ENCODE measurements around the gene NAALADL2.
"Not testable (repeated sequence)": the region's sequence is repeated elsewhere in the genome, so short reads cannot be mapped to it uniquely, and the experiment has no call there.

Gene NAALADL2

GRCh38 chr3:175453361-175453760 is 594.2 kb downstream of the NAALADL2 start:
- no peak for DNase-seq

GRCh38 chr3:175456466-175456865 is 597.3 kb downstream of the NAALADL2 start:
- DNase-seq, result no peak

- DNase-seq, result no peak
Measured at GRCh38 chr3:175457301-175457700, 598.2 kb downstream of the NAALADL2 start.

DNA sequence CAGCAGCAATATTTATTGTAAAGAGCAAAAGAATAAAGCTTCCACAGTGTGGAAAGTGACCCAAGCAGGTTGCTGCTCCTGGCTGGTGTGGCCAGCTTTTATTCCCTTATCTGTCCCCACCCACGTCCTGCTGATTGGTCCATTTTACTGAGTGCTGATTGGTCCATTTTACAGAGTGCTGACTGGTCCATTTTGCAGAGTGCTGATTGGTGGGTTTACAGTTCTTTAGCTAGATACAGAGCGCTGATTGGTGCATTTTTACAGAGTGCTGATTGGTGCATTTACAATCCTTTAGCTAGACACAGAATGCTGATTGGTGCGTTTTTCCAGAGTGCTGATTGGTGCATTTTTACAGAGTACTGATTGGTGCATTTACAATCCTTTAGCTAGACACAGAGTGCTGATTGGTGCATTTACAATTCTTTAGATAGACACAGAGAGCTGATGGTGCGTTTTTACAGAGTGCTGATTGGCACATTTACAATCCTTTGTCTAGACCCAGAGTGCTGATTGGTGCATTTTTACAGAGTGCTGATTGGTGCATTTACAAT is 601.8 kb downstream of the NAALADL2 start:
- not testable (repeated sequence) for DNase-seq

GRCh38 chr3:175464362-175464761 is 605.2 kb downstream of the NAALADL2 start:
- DNase-seq, result no peak

- no peak for DNase-seq
Measured at GRCh38 chr3:175469124-175469523, 610.0 kb downstream of the NAALADL2 start.

GRCh38 chr3:175475765-175476164 is 616.6 kb downstream of the NAALADL2 start:
- DNase-seq, result no peak

DNA sequence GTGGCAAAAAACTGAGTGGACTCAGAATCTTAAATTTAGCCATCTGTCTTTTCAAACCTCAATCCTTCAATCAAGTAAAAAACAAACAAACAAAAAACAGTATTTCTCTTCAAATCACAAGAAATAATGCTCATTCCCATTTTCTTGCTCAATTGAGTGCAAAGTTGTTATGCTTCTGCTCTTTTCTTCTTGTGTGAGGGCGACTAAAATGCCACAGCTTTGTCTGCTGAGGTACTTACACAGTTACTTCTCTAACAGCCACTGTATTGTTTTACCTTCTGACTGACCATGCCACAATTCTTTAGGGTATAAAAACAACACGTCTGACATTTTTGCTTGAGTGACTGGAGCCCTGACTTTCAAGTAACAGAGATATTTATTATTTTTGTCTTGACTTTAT is 617.4 kb downstream of the NAALADL2 start:
- DNase-seq, result no peak

DNA sequence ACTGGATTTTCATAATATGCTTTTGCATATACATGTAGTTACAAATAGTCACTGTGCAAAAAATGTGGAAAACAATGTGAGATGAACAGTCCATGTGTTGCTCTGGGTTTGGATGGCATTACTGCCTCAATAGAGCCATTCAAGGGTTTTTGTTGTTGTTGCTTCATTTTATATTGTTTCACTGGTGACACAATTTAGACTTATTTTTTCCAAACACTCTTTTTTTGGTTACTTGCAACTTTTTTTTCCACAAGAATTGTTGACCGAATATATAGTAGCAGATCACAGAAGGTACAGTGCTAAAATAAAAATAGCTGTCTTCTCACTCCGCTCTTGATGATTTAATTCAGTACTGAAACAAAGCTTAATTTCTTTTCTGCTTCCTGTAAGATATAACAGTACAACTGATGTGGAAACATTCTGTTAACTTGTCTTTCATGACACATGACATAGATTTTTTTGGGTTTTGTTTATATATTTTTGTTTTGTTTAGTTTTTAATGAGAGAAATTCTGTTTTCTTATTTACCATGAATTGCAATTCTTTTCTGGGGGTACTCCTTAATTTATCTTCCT is 618.6 kb downstream of the NAALADL2 start:
- DNase-seq, result no peak

GRCh38 chr3:175478301-175478700 is 619.2 kb downstream of the NAALADL2 start:
- no peak for DNase-seq

GRCh38 chr3:175479175-175479574 is 620.0 kb downstream of the NAALADL2 start:
- no peak for DNase-seq

- DNase-seq, result no peak
Measured at GRCh38 chr3:175479800-175480199, 620.7 kb downstream of the NAALADL2 start.

- DNase-seq, result no peak
Measured at GRCh38 chr3:175484666-175485065, 625.5 kb downstream of the NAALADL2 start.

DNA sequence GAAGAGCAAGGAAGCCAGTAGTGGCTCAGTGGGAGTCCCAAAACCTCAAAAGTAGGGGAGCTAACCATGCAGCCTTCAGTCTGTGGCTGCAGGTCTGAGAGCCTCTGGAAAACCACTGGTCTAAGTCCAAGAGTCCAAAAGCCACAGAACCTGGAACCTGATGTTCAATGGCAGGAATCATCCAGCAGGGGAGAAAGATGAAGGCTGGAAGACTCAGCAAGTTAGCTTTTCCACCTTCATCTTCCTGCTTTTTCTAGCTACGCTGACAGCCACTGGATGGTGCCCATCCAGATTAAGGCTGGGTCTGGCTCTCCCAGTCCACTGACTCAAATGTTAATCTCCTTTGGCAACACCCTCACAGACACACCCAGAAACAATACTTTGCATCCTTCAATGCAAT is 626.3 kb downstream of the NAALADL2 start:
- DNase-seq, result no peak

GRCh38 chr3:175486255-175486654 is 627.1 kb downstream of the NAALADL2 start:
- DNase-seq, result no peak

DNA sequence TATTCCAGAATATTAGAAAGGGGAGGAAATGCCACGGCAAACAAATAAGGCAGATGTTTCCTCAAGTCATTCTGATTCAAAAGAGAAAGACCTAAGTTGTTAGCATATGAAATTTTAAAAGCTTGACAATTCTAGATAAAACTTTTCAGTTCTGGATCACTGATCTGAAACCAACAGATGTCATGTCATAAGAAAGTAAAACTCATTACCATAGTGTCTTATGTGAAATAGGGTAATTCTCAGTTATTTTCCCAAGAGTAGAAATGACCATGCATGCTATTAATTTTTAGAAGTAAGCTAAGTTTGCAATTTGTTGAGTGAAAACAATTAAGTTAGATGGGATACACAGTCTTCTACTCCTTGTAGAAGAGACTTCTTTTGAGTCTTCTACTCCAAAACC is 630.3 kb downstream of the NAALADL2 start:
- DNase-seq, result no peak

DNA sequence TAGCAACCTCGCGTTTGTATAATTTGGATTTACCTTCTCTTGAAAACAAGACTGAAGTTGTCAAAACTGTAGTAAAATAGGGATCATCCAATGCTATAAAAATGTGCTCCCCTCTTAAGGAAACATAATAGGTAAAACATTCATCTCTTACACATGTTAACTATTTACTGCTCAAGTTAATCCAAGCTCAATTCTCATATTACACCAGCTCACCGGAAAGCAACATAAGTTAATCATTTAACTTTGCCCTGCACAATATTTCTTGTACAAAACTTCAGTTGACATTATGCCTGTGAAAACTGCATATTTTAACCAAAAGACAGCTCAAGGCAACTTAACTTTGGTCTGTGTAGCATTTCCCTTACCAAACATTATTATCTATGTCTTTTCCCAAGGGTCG is 634.2 kb downstream of the NAALADL2 start:
- DNase-seq, result no peak

GRCh38 chr3:175495331-175495730 is 636.2 kb downstream of the NAALADL2 start:
- no peak for DNase-seq

DNA sequence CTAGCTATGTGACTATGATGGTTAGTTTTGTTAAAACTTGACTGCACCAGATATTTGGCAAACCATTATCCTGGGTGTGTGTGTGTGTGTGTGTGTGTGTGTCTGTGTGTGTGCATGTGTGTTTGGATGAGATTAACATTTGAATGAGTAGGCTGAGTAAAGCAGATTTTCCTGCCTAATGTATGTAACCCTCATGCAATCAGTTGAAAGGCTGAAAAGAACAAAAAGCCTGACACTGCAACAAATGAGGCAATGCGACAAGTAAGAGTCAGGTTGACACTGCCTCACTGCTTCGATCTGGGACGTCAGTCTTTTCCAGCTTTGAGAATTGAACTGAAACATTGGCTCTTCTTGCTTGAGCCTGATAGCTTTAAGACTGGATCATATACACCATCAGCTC is 643.0 kb downstream of the NAALADL2 start:
- no peak for DNase-seq

- no peak for DNase-seq
Measured at GRCh38 chr3:175511219-175511785, 652.2 kb downstream of the NAALADL2 start.

DNA sequence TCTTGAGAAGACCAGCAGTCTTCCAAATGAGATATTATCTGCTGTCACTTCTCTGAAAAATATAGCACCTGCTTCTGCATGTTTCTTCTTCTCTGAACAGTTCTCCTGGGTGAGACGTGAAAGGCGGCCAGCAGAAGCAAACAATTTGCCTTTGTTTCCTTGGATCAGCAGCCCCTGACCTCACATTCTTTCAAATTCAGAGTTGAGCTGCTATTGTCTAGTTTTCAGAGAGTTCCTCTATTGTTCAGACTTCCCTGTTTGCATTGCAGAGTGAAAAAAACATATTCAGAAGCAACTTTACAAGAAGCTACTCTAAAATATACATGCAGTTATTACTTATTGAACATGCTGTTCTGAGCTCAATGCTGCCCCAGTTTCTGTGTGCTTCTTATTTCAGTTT is 653.6 kb downstream of the NAALADL2 start:
- no peak for DNase-seq

GRCh38 chr3:175518459-175518858 is 659.3 kb downstream of the NAALADL2 start:
- DNase-seq, result no peak

DNA sequence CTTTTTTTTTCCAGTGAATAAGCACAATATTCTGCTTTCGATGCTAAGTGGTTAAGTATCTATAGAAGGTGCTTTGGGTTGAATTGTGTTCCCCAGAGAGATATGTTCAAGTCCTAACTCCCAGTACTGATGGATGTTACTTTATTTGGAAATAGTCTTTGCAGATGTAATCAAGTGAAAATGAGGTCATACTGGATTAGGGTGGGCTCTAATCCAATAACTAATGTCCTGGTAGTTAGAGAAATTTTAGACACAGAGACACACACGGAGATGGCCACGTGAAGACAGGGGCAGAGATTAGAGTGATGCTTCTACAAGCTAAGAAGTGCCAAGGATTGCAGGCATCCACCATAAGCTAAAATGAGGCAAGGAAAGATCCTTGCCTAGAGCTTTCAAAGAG is 662.3 kb downstream of the NAALADL2 start:
- no peak for DNase-seq

GRCh38 chr3:175526191-175526590 is 667.1 kb downstream of the NAALADL2 start:
- no peak for DNase-seq
